Measurements from ENCODE around the gene TMX2. TPM values are rescaled to one million over a fixed set of nuclear protein-coding genes. Genes with fewer than 3 reads are reported as not detected.
A peak's percentile ranks its signal among the peaks of the same experiment; 100 is the strongest.

The TMX2 gene
- 65.3 TPM for total RNA-seq

DNA sequence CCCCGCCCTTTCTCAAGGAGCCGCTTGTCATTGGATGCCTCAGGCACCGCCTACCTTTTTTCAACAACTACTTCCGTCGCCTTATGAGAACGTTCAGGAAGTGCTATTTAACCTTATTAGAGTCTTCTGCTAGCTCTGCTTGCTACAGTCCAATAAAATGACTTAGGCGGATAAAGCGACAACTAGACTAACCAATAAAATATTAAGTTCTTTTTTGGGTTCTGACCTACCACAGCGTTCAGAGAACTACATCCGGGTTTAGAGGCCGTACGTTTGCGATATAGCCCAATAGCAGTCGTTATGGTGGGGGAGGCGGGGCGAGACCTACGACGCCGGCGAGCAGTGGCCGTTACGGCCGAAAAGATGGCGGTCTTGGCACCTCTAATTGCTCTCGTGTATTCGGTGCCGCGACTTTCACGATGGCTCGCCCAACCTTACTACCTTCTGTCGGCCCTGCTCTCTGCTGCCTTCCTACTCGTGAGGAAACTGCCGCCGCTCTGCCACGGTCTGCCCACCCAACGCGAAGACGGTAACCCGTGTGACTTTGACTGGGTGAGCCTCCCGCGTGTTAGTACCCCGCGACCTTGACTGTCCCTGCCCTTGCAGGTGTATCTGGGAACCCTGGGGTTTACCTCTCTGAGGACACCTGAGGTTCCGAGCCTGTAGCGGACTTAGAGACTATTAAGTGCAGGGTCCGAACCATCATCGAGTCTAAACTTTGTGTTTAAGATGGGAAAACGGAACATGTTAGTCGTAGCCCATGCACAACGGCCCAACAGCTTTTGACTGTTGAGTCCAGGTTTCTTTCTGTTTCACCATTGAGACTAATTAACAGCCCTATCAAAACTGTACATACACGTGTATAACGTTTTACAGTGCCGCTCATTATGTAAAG, at the start of gene TMX2:
TMX2 (plus strand) TSS at position 338 of the 895 bp plus-strand sequence; CDS start at position 364, 26 bp downstream.
- TF ChIP-seq, protein P1, sequence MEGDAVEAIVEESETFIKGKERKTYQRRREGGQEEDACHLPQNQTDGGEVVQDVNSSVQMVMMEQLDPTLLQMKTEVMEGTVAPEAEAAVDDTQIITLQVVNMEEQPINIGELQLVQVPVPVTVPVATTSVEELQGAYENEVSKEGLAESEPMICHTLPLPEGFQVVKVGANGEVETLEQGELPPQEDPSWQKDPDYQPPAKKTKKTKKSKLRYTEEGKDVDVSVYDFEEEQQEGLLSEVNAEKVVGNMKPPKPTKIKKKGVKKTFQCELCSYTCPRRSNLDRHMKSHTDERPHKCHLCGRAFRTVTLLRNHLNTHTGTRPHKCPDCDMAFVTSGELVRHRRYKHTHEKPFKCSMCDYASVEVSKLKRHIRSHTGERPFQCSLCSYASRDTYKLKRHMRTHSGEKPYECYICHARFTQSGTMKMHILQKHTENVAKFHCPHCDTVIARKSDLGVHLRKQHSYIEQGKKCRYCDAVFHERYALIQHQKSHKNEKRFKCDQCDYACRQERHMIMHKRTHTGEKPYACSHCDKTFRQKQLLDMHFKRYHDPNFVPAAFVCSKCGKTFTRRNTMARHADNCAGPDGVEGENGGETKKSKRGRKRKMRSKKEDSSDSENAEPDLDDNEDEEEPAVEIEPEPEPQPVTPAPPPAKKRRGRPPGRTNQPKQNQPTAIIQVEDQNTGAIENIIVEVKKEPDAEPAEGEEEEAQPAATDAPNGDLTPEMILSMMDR (IDR thresholded peaks at IDR 0.05) = no peak
- peak within 1 kb of the TSS; percentile 79 to 85 for H3K4me3 ChIP-seq
- no peaks in the 10 kb centered on the region for H3K36me3 ChIP-seq
- intact Hi-C loops (cut with DNase I) = loop anchor here (1.0 to 2.0 kb wide), 6 partner anchors 29 to 182 kb away; partner anchors contain the start of genes CLP1, CTNND1, SELENOH and TIMM10
- no peaks in the 10 kb centered on the region for H3K9me3 ChIP-seq
- H3K27ac ChIP-seq = peak within 1 kb of the TSS; percentile 82 to 89
- peaks cover 16 to 29% of the 10 kb centered on the region in 2 donors for H3K4me1 ChIP-seq
- DNase-seq (ENCODE audit: low spot score in 2 of 2) = peak; percentile 80 to 97
- H3K27me3 ChIP-seq = no peaks in the 10 kb centered on the region

- H3K4me3 ChIP-seq = no peak overlapping the region
- TF ChIP-seq, protein P1 (IDR thresholded peaks at IDR 0.05) = no peak
- DNase-seq (ENCODE audit: low spot score in 2 of 2) = no peak
- no peaks in the 10 kb centered on the region for H3K9me3 ChIP-seq
- no peaks in the 10 kb centered on the region for H3K27me3 ChIP-seq
- peaks cover 0 to 11% of the 10 kb centered on the region in 2 donors for H3K4me1 ChIP-seq
- no peak overlapping the region for H3K27ac ChIP-seq
- intact Hi-C loops (cut with DNase I) = no loop called here
- H3K36me3 ChIP-seq = peaks cover 28 to 33% of the 10 kb centered on the region in 2 donors
Observed at GRCh38 chr11:57662893-57663292, 49.5 kb upstream of the TMX2 start.

DNA sequence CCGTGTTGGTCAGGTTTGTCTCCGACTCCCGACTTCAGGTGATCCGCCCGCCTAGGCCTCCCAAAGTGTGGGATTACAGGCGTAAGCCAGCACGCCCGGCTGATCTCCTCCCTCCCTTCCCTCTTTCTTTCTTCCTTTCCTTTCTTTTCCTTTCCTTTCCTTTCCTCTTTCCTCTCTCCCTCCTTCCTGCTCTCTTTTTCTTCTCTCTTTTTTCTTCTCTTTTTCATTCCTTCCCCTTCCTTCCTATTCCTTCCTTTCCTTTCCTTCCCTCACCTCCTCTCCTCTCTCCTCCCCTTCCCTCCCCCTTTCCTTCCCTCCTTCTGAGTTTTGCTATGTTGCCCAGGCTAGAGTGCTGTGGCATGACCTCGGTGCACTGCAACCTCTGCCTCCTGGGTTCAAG, 48.4 kb upstream of the TMX2 start:
- H3K27ac ChIP-seq = no peak overlapping the region
- intact Hi-C loops (cut with DNase I) = no loop called here
- H3K4me3 ChIP-seq = no peak overlapping the region
- TF ChIP-seq, protein P1 (IDR thresholded peaks at IDR 0.05) = no peak
- no peaks in the 10 kb centered on the region for H3K27me3 ChIP-seq
- H3K4me1 ChIP-seq = peaks cover 0 to 10% of the 10 kb centered on the region in 2 donors
- no peak for DNase-seq (ENCODE audit: low spot score in 2 of 2)
- no peaks in the 10 kb centered on the region for H3K9me3 ChIP-seq
- peaks cover 28 to 33% of the 10 kb centered on the region in 2 donors for H3K36me3 ChIP-seq

DNA sequence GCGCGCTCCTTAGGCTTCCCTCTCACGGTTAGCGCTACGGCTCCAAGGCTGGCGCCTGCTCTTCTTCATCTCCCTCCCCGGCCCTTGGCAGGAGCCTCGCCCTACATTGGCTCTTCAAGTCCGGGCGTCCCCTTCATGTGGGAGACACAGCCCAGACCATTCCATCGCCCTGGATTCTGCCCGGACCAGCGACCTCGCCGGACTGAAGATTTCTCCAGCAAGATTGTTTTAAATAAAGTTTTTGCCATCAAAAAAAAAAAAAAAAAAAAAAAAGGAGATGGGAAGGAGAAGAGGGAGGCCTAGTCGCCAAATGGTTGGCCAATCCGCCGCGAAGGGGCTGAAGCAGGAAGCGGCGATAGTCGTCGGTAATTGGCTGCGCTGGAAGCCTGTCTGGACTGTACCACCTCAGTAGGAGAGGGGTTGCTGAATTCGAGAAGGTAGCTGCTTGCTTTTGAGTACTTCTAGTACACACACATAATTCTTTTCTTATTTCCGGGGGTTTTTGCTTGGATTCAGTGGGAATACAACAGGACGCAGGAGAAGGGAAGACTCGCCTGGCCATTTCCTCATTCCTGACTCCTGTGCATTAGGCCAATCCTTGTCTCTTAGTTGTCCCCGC, 45.2 kb upstream of the TMX2 start:
- DNase-seq (ENCODE audit: low spot score in 2 of 2) = peak; percentile 93 to 99
- Histone ChIP-seq H3K9me3 (no peaks in the 10 kb centered on the region), H3K4me1 (peaks cover 6 to 16% of the 10 kb centered on the region in 2 donors), H3K4me3 (peak overlapping the region; percentile 90 to 96), H3K27me3 (no peaks in the 10 kb centered on the region), H3K27ac (peak overlapping the region; percentile 98), H3K36me3 (peaks cover 6 to 10% of the 10 kb centered on the region in 2 donors)
- TF ChIP-seq, protein P1 (IDR thresholded peaks at IDR 0.05) = no peak
- intact Hi-C loops (cut with DNase I) = loop anchor here (1.0 to 5.0 kb wide), 7 partner anchors 10 to 911 kb away; partner anchors contain the start of genes CLP1, CTNND1, MED19 and SELENOH

- intact Hi-C loops (cut with DNase I) = loop anchor here (1.0 to 5.0 kb wide), 7 partner anchors 11 to 910 kb away; partner anchors contain the start of genes CLP1, CTNND1, MED19 and SELENOH
- TF ChIP-seq, protein P1 (IDR thresholded peaks at IDR 0.05) = peak; percentile 33 to 69 (median 34)
Observed at GRCh38 chr11:57667736-57668433, 44.5 kb upstream of the TMX2 start, which contains the start of gene ZDHHC5. TSS of gene ZDHHC5 (plus strand) at chr11:57668114. CDS start at chr11:57673091, 4,977 bp downstream.

More at GRCh38 chr11:57667736-57668433, 44.5 kb upstream of the TMX2 start, which contains the start of gene ZDHHC5:
- Histone ChIP-seq H3K4me3 (peak within 1 kb of the TSS; percentile 90 to 96), H3K4me1 (peaks cover 6 to 16% of the 10 kb centered on the region in 2 donors), H3K36me3 (peaks cover 7 to 13% of the 10 kb centered on the region in 2 donors), H3K27me3 (no peaks in the 10 kb centered on the region), H3K27ac (peak within 1 kb of the TSS; percentile 98), H3K9me3 (no peaks in the 10 kb centered on the region)
- peak; percentile 98 to 100 for DNase-seq (ENCODE audit: low spot score in 2 of 2)

Measured in ascending aorta (tissue), 2 donors.